ENCODE data around the gene PGA3.

- TF ChIP-seq CTCF (IDR thresholded peaks at IDR 0.05; ENCODE audit: insufficient read depth, low read length) (no peak), SPI1 (IDR thresholded peaks at IDR 0.05; ENCODE audit: borderline replicate concordance, low read depth) (no peak), POLR2AphosphoS5 (IDR thresholded peaks at IDR 0.05; ENCODE audit: low read depth) (no peak)
Measured at GRCh38 chr11:61174273-61174672, 29.0 kb upstream of the PGA3 start.

Measured in HL-60 (cell line).